Lower leg skin (tissue), 4 donors: ENCODE results near the gene ELL. TPM values are rescaled to one million over a fixed set of nuclear protein-coding genes. Genes with fewer than 3 reads are reported as not detected.
A peak's percentile ranks its signal among the peaks of the same experiment; 100 is the strongest.

Experiments used
- DNase-seq, 2 donors: peaks; one replicate each; pipeline ENCODE4 v3.0.0-alpha.2; 2019; ENCODE audit warnings: low spot score in 2 of 2
- H3K4me3 ChIP-seq: fragments of 200-600 bp; sonication (generic); 2 replicates; pipeline ENCODE4 v1.5.1; 2017; ENCODE audit warnings: mild to moderate bottlenecking, low read depth; ENCODE audit not compliant: poor library complexity, severe bottlenecking
- POLR2A ChIP-seq, 2 donors: fragments of 450-650 bp; IDR thresholded peaks; one replicate each; pipeline ENCODE4 v1.6.1; 2016 to 2017; ENCODE audit warnings: antibody characterized with exemption in 2 of 2, mild to moderate bottlenecking in 1 of 2, moderate library complexity in 1 of 2
- WGBS, 2 donors: methylation state at CpG; one replicate each; pipeline ENCODE4 v1.1.5; 2018; 5-methylcytosine and 5-hydroxymethylcytosine counted together
- intact Hi-C: fragments of 100-400 bp; cut with DNase I; formaldehyde crosslinking; loops from one replicate; pipeline ENCODE4 v1.15.0; 2023; ENCODE audit warnings: low total_unique reads
- total RNA-seq, 4 donors: library from RNA; depleted of rRNA; stranded (reverse); fragments of >200 nt; gene quantifications; one replicate each; pipeline ENCODE4 v1.1.0, GENCODE V29; 2016
- TF ChIP-seq, protein P1 (sequence below), 3 donors: fragments of 450-650 bp; IDR thresholded peaks; one replicate each; pipeline ENCODE4 v1.5.1; 2016; ENCODE audit warnings: antibody characterized with exemption in 3 of 3, mild to moderate bottlenecking in 3 of 3, moderate library complexity in 2 of 3

The ELL gene
- total RNA-seq, 4 donors from 2014 or later = 21.5 to 37.9 (median 24.8) TPM

DNA sequence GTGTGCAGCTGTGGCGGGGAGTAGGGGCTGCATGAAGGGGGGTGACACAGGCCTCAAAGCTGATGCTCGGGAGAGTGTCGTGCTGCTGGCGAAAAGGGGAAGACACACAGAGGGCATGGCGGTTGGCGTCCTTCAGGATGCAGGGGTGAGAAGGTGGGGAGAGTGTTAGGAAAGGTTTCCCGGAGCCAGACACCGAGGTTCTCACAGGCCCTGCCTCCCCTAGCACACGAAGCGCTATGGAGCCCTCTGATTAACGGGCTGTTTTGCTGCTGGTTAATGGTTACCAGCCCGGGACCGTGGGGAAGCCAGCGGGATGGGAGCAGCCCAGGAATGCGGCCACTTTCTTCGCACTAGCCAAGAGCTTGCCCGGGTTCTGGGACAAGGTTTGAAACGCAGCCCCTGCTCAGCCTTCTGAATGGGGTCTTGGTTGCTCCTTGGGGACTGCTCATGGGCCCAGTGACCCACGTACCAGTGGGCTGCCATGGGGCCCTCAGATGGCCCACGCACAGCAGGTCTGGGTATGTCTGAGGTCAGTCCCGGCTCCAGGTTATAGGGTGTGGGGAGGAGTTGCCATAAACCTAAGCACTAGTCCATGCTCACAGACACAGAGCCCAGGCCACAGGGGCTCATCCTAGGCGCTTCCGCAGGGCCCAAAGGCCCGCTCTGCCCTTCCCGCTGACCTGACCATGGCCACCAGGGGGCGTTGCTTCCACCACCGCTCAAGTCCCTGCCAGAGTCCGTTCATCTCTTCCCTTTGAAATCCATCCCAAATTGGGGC is 52.6 kb downstream of the ELL start:
- intact Hi-C loops = loop anchor here (10.0 kb wide), 1 partner anchor 106 kb away; the partner anchor contains the start of gene UBA52
- WGBS, 2 donors = 73 to 74% methylated on average over 24 to 26 of the region's 28 CpGs
- TF ChIP-seq, protein P1, sequence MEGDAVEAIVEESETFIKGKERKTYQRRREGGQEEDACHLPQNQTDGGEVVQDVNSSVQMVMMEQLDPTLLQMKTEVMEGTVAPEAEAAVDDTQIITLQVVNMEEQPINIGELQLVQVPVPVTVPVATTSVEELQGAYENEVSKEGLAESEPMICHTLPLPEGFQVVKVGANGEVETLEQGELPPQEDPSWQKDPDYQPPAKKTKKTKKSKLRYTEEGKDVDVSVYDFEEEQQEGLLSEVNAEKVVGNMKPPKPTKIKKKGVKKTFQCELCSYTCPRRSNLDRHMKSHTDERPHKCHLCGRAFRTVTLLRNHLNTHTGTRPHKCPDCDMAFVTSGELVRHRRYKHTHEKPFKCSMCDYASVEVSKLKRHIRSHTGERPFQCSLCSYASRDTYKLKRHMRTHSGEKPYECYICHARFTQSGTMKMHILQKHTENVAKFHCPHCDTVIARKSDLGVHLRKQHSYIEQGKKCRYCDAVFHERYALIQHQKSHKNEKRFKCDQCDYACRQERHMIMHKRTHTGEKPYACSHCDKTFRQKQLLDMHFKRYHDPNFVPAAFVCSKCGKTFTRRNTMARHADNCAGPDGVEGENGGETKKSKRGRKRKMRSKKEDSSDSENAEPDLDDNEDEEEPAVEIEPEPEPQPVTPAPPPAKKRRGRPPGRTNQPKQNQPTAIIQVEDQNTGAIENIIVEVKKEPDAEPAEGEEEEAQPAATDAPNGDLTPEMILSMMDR (IDR thresholded peaks at IDR 0.05) = peak in 1 of 3 donors; percentile 52
- no peak for TF ChIP-seq POLR2A (IDR thresholded peaks at IDR 0.05)
- peak in 1 of 2 donors; percentile 94 for DNase-seq
- no peak overlapping the region for H3K4me3 ChIP-seq

DNA sequence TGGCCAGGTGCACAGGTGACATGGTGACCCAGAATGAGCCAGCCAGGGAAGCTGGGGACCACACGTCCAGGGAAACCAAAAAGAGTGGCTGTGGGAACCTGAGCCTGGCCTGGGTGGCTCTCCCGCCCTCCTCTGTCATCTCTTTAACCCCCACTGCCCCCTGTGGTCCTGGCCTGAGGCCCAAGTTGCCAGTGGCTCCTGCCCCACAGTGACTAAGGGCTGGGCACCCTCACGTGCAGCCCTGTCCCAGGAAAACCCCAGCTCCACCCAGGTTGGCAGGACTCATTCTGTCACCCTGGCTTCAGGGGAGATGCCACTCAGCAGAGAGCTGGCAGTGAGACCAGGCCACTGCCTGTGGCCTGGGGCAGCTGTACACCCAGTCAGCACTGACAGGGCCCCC is 53.4 kb downstream of the ELL start:
- TF ChIP-seq, protein P1 (IDR thresholded peaks at IDR 0.05) = no peak
- TF ChIP-seq POLR2A (IDR thresholded peaks at IDR 0.05) = no peak
- 57 to 81% methylated on average over 3 of the region's 3 CpGs for WGBS, 2 donors
- no peak overlapping the region for H3K4me3 ChIP-seq
- intact Hi-C loops = loop anchor here (10.0 kb wide), 1 partner anchor 106 kb away; the partner anchor contains the start of gene UBA52
- DNase-seq = no peak

DNA sequence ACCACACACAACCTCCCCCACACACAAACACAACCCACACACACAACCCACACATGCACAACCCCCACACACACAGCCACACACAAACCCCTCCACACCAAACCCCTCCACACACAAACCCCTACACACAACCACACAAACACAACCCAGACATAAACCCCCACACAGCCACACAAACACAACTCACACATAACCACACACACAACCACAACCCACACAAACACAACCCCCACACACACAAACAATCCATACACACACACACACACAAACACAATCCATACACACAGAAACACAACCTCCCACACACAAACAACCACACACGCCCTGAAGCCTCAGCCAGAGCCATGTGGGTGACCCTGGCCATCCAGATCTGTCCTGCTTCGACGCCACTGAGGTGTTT is 53.9 kb downstream of the ELL start:
- TF ChIP-seq, protein P1 (IDR thresholded peaks at IDR 0.05) = no peak
- no peak for TF ChIP-seq POLR2A (IDR thresholded peaks at IDR 0.05)
- no peak overlapping the region for H3K4me3 ChIP-seq
- 78% methylated on average over 3 of the region's 3 CpGs for WGBS, 2 donors
- intact Hi-C loops = loop anchor here (10.0 kb wide), 1 partner anchor 107 kb away; the partner anchor contains the start of gene UBA52
- no peak for DNase-seq

DNA sequence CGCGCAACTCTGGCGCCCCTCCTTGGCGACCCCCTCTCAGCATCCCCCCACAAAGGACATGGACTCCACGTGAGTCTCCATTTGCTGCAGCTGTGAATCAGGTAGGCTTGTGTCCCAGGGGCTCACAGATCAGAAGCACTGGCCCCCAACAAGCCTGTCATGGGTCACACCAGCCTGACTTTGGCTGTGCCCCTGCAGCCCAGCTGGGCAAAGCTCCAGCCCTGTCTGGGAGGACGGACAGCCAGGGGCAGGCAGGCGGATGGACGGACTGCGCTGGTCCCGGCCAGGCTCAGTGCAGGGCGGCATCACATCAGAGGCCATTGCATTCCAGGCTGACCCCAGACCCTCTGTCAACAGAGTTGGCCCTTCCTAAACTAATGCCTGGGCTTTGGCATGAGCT is 55.5 kb downstream of the ELL start:
- no peak for DNase-seq
- 90 to 92% methylated on average over 11 of the region's 11 CpGs for WGBS, 2 donors
- H3K4me3 ChIP-seq = no peak overlapping the region
- no peak for TF ChIP-seq POLR2A (IDR thresholded peaks at IDR 0.05)
- TF ChIP-seq, protein P1 (IDR thresholded peaks at IDR 0.05) = no peak
- intact Hi-C loops = loop anchor here (10.0 kb wide), 1 partner anchor 108 kb away; the partner anchor contains the start of gene UBA52

DNA sequence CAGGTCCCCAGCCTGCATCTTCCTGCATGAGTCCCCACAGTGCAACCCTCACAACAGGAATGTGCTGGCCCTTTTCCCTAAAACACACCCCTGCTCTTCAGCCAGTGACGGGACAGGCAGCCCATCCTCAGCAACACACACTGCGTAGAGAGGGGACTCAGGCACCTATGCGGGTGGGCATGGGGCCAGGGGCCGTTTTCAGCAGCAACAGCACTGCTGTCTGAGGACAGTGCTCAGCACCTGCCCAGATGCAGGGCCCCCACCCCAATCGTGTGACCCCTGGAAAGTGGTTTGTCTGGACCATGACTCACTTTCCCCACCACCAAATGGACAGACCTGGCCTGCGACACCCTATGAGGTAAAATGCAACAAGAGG is 55.9 kb downstream of the ELL start:
- WGBS, 2 donors = 83 to 91% methylated on average over 6 of the region's 6 CpGs
- no peak overlapping the region for H3K4me3 ChIP-seq
- DNase-seq = no peak
- TF ChIP-seq POLR2A (IDR thresholded peaks at IDR 0.05) = no peak
- TF ChIP-seq, protein P1 (IDR thresholded peaks at IDR 0.05) = no peak
- intact Hi-C loops = loop anchor here (10.0 kb wide), 1 partner anchor 109 kb away; the partner anchor contains the start of gene UBA52
